Erythroblast (primary cell): Measurements from ENCODE around the gene PHYHIPL.
A peak's percentile ranks its signal among the peaks of the same experiment; 100 is the strongest.
"Not testable (repeated sequence)": the region's sequence is repeated elsewhere in the genome, so short reads cannot be mapped to it uniquely, and the experiment has no call there.

Experiments
- DNase-seq, 2 experiments: peaks; one replicate each; lab custom pipeline; 2025; lab: John Stamatoyannopoulos, UW
- GATA1 ChIP-seq: IDR thresholded peaks from 2 replicates; pipeline ENCODE4 v1.6.1; 2011; ENCODE audit warnings: low read depth, mild to moderate bottlenecking, control low read depth, low read length, moderate library complexity
- POLR2A ChIP-seq: IDR thresholded peaks from 2 replicates; pipeline ENCODE4 v1.6.1; 2011; ENCODE audit warnings: mild to moderate bottlenecking, low read length

PHYHIPL gene

GRCh38 chr10:59227136-59227673 is 50.8 kb downstream of the PHYHIPL start:
- no peak for TF ChIP-seq POLR2A
- TF ChIP-seq GATA1 = no peak
- no peak for DNase-seq

GRCh38 chr10:59229441-59229840 is 53.0 kb downstream of the PHYHIPL start:
- DNase-seq = no peak
- no peak for TF ChIP-seq GATA1

- DNase-seq = no peak
- TF ChIP-seq GATA1 (no peak), POLR2A (no peak)
These were observed 57.8 kb downstream of the PHYHIPL start for GRCh38 chr10:59234194-59234593.

- DNase-seq = peak; percentile 1 to 17
- TF ChIP-seq POLR2A (no peak), GATA1 (no peak)
These were observed 58.5 kb downstream of the PHYHIPL start for GRCh38 chr10:59234816-59235429.

DNA sequence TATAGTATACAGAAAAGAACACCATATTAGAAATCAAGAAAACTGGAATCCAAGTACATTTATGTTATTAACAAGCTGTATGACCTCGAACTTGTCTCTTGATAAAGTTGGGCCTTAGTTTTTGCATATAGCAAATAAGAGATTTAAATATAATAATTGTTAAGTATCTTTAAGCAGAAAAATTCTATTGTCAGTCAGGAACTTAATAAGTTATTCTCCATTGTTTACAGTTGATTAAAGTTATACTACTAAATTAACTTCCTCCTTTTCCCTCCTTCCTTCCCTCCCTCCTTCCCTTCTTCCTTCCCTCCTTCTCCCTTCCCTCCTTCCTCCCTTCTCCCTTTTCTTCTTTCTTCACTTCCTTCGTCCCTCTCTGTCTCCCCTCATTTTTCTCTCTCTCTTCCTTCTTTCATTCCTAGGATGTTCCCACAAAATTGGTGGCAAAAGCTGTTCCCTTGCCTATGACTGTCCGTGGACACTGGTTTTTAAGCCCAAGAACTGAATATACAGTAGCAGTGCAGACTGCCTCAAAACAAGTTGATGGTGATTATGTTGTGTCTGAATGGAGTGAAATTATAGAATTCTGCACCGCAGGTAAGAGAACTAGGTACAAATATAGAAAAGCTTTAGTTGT is 59.7 kb downstream of the PHYHIPL start:
- no peak for TF ChIP-seq POLR2A
- no peak for TF ChIP-seq GATA1
- DNase-seq = no peak

- TF ChIP-seq POLR2A (no peak), GATA1 (no peak)
- no peak for DNase-seq
These were observed 61.3 kb downstream of the PHYHIPL start for GRCh38 chr10:59237775-59238174.

- DNase-seq = not testable (repeated sequence)
These were observed 62.7 kb downstream of the PHYHIPL start for GRCh38 chr10:59239108-59239507.

- no peak for TF ChIP-seq GATA1
- no peak for TF ChIP-seq POLR2A
- peak; percentile 32 to 60 for DNase-seq
These were observed 64.2 kb downstream of the PHYHIPL start for GRCh38 chr10:59240582-59241183.

DNA sequence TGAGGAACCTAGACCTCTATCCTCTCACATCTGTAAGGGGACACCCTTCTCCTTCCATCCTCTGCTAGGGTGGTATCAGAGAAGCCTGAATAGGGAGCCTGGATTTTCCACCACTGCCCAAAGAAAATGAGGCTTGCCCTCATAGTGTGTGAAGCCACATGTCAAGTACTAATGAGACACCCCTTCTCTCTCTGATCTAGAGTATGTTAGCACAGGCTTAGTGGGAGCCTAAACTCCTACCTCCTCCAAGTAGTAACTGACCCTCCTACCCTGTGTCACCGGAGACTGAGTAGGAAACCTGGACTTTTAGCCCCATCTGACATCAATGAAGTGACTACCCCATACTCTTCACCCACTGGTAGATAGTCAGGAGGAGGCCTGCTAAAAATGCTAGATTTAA is 65.6 kb downstream of the PHYHIPL start:
- DNase-seq = no peak
- TF ChIP-seq GATA1 (no peak), POLR2A (no peak)

- DNase-seq = no peak
- TF ChIP-seq POLR2A = no peak
- no peak for TF ChIP-seq GATA1
These were observed 66.5 kb downstream of the PHYHIPL start for GRCh38 chr10:59242991-59243390.

GRCh38 chr10:59243611-59244195 is 67.3 kb downstream of the PHYHIPL start:
- TF ChIP-seq GATA1 (no peak), POLR2A (no peak)
- no peak for DNase-seq

- TF ChIP-seq POLR2A (no peak), GATA1 (no peak)
- no peak for DNase-seq
These were observed 68.4 kb downstream of the PHYHIPL start for GRCh38 chr10:59244871-59245270.

GRCh38 chr10:59245686-59246085 is 69.2 kb downstream of the PHYHIPL start:
- TF ChIP-seq GATA1 = no peak
- TF ChIP-seq POLR2A = no peak
- DNase-seq = no peak

GRCh38 chr10:59252491-59252890 is 76.0 kb downstream of the PHYHIPL start:
- TF ChIP-seq GATA1 = no peak
- TF ChIP-seq POLR2A = no peak
- no peak for DNase-seq

DNA sequence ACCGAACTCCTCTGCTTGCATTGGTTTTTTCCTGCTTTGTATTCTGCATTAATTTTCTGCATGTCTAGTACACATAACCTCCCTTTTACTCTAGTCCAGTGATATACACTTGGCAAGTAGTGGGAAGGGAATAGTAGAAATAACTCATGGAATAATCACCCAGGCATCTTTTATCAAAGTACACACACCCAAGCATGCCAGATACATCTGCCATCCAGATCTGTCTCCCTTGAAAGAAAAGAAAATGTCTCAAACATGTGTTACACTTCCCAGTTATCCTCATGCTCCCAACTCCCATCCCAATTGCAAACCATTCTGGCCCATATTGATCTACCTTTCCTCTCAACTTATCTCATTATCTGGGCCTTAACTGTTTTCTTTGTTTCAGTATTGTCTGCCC is 79.0 kb downstream of the PHYHIPL start:
- TF ChIP-seq POLR2A = no peak
- no peak for TF ChIP-seq GATA1

More for the DNA sequence above, 79.0 kb downstream of the PHYHIPL start:
- no peak for DNase-seq
